Memory B cell (primary cell): ENCODE data around the gene FOXK1.

ENCODE experiments used
- ATAC-seq: fragments of 150-1000 bp; cut with Tn5 transposase; 2 replicates; pipeline ENCODE4 v1.10.0; 2021; ENCODE audit warnings: low read depth, mild to moderate bottlenecking, moderate library complexity
- DNase-seq, 2 donors: peaks; one replicate each; pipeline ENCODE4 v3.0.0; 2022; ENCODE audit warnings: low spot score in 2 of 2
- H3K27ac Mint-ChIP-seq: one replicate; pipeline ENCODE4 v1.8.0; 2022; ENCODE audit warnings: mild to moderate bottlenecking, moderate library complexity, mixed read lengths
- H3K27me3 Mint-ChIP-seq: one replicate; pipeline ENCODE4 v1.8.0; 2022; ENCODE audit warnings: mixed read lengths
- H3K36me3 Mint-ChIP-seq: one replicate; pipeline ENCODE4 v1.8.0; 2022; ENCODE audit warnings: mild to moderate bottlenecking, mixed read lengths
- H3K4me1 Mint-ChIP-seq: one replicate; pipeline ENCODE4 v1.8.0; 2022; ENCODE audit warnings: mixed read lengths
- H3K4me3 Mint-ChIP-seq: one replicate; pipeline ENCODE4 v1.8.0; 2022; ENCODE audit warnings: mild to moderate bottlenecking, moderate library complexity, mixed read lengths
- H3K9me3 Mint-ChIP-seq: one replicate; pipeline ENCODE4 v1.8.0; 2022; ENCODE audit warnings: mixed read lengths

Gene FOXK1

DNA sequence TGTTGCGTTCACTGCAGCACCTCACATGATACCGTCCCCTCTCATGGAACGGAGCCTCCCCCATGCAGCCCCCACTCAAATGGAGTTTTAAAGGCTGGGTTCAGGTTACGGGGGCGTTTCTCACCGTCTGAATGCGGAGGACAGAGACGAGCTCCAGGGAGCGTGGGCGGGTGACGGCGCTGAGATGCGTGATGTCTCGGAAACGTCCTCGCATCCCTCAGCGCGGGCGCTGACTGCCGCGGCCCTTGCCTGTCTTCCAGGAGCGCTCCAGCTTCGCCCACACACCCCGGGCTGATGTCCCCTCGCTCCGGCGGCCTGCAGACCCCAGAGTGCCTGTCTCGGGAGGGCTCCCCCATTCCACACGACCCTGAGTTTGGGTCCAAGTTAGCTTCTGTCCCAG, 76.7 kb downstream of the FOXK1 start:
- H3K27me3 Mint-ChIP-seq, result no peaks in the 10 kb centered on the region
- H3K9me3 Mint-ChIP-seq, result no peaks in the 10 kb centered on the region
- H3K36me3 Mint-ChIP-seq, result peaks cover 12% of the 10 kb centered on the region
- ATAC-seq (no peak), DNase-seq (no peak)
- no peak overlapping the region for H3K27ac Mint-ChIP-seq
- H3K4me3 Mint-ChIP-seq, result no peak overlapping the region
- peaks cover 1% of the 10 kb centered on the region for H3K4me1 Mint-ChIP-seq

GRCh38 chr7:4759211-4759610, 77.1 kb downstream of the FOXK1 start:
- no peak overlapping the region for H3K4me3 Mint-ChIP-seq
- peaks cover 12% of the 10 kb centered on the region for H3K36me3 Mint-ChIP-seq
- no peak for ATAC-seq
- no peaks in the 10 kb centered on the region for H3K9me3 Mint-ChIP-seq
- H3K27me3 Mint-ChIP-seq, result no peaks in the 10 kb centered on the region
- H3K27ac Mint-ChIP-seq, result no peak overlapping the region
- no peaks in the 10 kb centered on the region for H3K4me1 Mint-ChIP-seq
- no peak for DNase-seq

DNA sequence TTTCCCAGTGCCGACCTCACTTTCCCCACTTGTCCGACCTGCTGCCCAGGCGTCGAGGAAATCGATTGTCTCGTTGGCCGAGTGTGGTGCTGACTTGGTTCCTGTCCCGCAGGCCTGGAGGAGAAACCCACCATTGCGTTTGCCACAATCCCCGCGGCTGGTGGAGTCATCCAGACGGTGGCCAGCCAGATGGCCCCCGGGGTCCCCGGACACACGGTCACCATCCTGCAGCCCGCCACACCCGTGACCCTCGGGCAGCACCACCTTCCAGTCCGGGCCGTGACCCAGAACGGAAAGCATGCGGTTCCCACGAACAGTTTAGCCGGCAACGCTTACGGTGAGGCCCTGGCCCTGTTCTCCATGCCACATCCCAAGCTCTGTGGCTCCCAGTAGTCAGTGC, 78.9 kb downstream of the FOXK1 start:
- no peak for DNase-seq
- no peak for ATAC-seq
- H3K4me1 Mint-ChIP-seq, result no peaks in the 10 kb centered on the region
- H3K9me3 Mint-ChIP-seq, result no peaks in the 10 kb centered on the region
- no peak overlapping the region for H3K4me3 Mint-ChIP-seq
- H3K36me3 Mint-ChIP-seq, result peaks cover 10% of the 10 kb centered on the region
- H3K27me3 Mint-ChIP-seq, result no peaks in the 10 kb centered on the region
- no peak overlapping the region for H3K27ac Mint-ChIP-seq

DNA sequence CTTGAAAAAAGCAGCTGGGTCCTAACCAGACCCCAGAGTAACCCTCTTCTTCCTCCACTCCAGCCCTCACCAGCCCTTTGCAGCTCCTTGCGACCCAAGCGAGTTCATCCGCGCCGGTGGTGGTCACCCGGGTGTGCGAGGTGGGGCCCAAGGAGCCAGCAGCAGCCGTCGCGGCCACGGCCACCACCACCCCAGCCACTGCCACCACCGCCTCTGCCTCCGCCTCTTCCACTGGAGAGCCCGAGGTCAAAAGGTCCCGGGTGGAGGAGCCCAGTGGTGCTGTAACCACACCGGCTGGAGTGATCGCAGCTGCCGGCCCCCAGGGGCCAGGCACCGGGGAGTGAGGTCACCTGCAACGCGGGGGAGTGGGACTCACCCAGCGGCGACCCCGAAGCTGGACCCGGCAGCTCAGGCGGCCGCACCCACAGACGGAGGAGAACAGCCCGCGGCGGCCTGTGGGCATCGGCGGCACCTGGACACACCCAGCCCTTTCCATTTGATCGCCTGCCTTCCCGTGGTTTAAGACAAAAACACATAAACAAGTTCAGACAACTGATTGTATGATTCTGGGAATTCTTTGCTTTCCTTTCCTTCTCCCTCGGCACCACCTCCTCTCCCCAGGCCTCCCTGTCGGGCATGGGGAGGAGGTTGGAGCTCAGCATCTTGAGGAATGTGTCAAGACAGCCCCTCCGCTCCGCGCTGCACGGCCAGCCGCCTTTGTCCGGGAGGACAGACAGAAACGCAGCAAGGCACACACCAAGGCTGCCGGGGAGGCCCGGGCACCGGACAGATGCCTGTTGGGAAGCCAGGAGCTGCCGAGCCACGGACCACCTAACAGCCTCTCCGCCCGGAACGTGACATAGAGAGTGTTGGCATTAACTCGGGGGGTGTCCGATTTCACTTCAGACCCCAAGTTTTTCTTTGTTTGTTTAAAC, 80.3 kb downstream of the FOXK1 start:
- no peaks in the 10 kb centered on the region for H3K9me3 Mint-ChIP-seq
- ATAC-seq (no peak), DNase-seq (no peak)
- H3K4me1 Mint-ChIP-seq, result no peaks in the 10 kb centered on the region
- H3K36me3 Mint-ChIP-seq, result peaks cover 10% of the 10 kb centered on the region
- no peak overlapping the region for H3K4me3 Mint-ChIP-seq
- no peaks in the 10 kb centered on the region for H3K27me3 Mint-ChIP-seq
- H3K27ac Mint-ChIP-seq, result no peak overlapping the region

GRCh38 chr7:4763091-4763793, 81.1 kb downstream of the FOXK1 start:
- Mint-ChIP-seq H3K36me3 (peaks cover 10% of the 10 kb centered on the region), H3K4me3 (no peak overlapping the region), H3K27me3 (no peaks in the 10 kb centered on the region), H3K4me1 (no peaks in the 10 kb centered on the region), H3K27ac (no peak overlapping the region), H3K9me3 (no peaks in the 10 kb centered on the region)
- no peak for ATAC-seq
- DNase-seq, result no peak

DNA sequence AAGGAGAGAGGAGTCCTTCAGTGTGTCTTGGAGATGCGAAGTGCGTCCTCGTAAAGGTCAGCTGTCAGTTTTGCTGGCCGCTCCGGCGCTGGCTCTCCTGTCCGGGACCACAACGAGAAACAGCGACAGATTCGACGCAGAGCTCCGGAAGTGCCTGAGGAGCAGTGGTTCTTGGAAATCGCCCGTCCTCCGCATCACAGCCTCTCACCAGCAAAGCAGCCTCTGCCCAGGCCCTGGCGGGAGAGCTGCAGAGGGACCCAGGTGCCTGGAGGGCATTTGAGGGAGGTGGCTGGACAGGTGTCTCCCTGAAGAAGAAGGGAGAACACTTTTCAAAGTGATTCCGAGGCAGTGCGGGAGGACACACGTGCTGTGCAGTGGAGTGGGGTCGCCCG, 81.7 kb downstream of the FOXK1 start:
- no peak overlapping the region for H3K4me3 Mint-ChIP-seq
- no peaks in the 10 kb centered on the region for H3K4me1 Mint-ChIP-seq
- no peak for ATAC-seq
- H3K27me3 Mint-ChIP-seq, result no peaks in the 10 kb centered on the region
- H3K36me3 Mint-ChIP-seq, result peaks cover 10% of the 10 kb centered on the region
- DNase-seq, result no peak
- no peak overlapping the region for H3K27ac Mint-ChIP-seq
- no peaks in the 10 kb centered on the region for H3K9me3 Mint-ChIP-seq

DNA sequence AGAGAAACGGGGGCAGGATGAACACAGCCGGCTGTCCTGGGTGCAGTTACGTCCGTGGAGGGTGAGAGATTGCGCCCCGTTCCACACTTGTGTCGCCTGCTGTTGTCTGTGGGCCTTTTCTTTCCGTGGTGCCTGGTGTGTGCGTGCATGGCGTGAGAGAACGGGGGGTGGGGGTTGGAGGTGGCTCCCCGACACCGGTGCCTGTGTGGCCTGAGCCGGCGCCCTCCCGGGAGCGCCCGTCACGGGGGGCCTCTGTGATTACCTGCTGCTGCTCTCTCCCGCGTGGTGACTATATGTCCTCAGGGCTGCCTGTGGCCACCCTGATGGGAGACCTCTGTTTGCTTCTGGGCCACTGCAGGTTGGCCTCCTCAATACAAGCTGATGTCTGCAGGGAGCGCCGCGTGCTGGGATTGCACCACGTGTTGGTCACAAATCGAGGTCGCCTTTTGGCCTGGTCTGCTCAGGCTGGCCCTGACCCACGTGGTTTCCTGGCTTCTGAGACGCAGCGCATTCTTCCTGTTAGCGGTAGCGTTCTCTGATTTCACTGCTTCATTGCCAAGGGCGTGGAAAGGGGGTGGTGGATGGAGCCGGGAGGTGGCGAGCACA, 82.4 kb downstream of the FOXK1 start:
- no peak for ATAC-seq
- H3K36me3 Mint-ChIP-seq, result peaks cover 10% of the 10 kb centered on the region
- no peak for DNase-seq
- H3K27me3 Mint-ChIP-seq, result no peaks in the 10 kb centered on the region
- H3K4me3 Mint-ChIP-seq, result no peak overlapping the region
- H3K27ac Mint-ChIP-seq, result no peak overlapping the region
- no peaks in the 10 kb centered on the region for H3K9me3 Mint-ChIP-seq
- no peaks in the 10 kb centered on the region for H3K4me1 Mint-ChIP-seq

DNA sequence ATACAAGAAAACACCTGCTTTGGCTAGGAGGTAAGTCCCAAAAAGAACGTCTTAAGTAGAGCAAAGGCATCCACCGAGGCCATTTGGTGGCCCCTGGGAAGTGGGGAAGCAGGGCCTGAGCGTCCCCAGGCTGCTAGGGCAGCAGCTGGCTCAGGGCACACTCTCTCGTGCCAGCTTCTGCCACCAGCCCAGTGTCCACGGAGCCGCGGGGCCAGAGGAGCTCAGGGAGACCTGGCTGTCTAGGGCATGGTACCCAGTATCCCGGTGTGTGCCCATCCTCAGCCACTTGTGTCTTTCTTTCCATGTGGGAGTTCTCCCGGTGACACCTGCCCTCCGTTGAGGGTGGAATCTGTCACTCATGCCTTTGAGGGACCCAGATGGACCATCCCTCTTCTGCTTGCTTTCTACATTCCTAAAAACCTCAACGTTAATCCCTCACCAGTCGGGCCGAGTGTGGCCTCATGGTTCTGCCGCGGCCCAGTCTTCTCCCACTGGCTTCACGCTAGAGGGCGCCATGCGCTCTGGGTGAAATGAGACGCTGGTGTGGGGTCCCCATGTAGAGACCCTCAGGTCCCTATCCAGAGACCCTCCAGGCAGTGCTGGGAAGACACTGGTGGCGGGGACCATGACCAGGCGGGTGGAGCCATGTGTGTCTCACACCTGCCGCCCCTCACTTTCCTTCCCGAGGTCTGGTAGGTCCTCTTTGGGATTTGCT, 83.8 kb downstream of the FOXK1 start:
- peaks cover 2% of the 10 kb centered on the region for H3K4me1 Mint-ChIP-seq
- no peak overlapping the region for H3K27ac Mint-ChIP-seq
- no peaks in the 10 kb centered on the region for H3K27me3 Mint-ChIP-seq
- peaks cover 10% of the 10 kb centered on the region for H3K36me3 Mint-ChIP-seq
- ATAC-seq, result no peak
- no peak overlapping the region for H3K4me3 Mint-ChIP-seq
- DNase-seq, result no peak
- no peaks in the 10 kb centered on the region for H3K9me3 Mint-ChIP-seq

GRCh38 chr7:4766666-4767519, 84.8 kb downstream of the FOXK1 start:
- Mint-ChIP-seq H3K9me3 (no peaks in the 10 kb centered on the region), H3K27me3 (no peaks in the 10 kb centered on the region), H3K4me1 (peaks cover 2% of the 10 kb centered on the region), H3K27ac (no peak overlapping the region), H3K4me3 (no peak overlapping the region), H3K36me3 (peaks cover 5% of the 10 kb centered on the region)
- ATAC-seq (no peak), DNase-seq (no peak)

DNA sequence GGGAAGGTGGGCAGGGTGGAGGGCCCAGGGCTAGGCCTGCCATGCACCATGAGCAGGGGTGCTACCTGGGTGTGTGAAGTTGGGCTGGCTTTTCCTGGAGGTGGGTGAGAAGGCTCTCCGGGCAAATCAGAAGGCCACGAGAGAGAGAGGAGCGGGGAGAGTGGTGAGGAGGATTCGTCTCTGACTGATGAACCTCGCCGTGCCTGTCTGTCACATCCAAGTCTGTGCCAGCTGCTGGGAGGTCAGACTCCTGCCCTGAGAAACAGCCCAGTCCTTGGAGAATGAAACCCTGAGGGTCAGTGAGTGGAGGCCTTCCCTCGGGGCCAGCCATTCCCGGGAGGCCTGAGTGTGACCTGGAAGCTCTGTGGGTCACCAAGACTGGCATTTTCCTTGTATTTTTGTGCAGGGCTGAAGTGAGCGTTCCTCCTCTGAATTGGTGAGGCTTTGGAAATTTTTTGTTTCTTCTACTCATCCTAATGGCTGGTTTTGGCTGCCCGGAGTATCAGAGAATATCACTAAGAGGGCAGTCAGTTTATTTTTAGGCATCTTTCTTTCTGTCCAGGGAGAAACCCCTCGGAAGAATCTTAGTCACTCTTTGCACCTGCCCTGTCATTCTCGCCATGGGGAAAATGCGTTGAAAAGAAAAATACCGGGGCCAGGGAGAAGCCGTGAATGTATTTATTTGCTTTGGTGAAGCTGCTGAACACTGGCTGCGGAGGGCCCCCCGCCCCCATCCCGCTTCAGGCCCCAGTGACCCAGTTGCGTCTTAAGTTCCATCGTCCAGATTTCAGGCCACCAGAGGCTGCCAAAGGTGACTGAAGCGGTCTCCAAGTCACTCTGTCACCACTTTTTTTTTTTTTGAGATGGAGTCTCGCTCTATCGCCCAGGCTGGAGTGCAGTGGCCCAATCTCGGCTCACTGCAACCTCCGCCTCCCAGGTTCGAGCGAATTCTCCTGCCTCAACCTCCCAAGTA, 86.8 kb downstream of the FOXK1 start:
- no peaks in the 10 kb centered on the region for H3K9me3 Mint-ChIP-seq
- H3K4me3 Mint-ChIP-seq, result no peak overlapping the region
- no peak overlapping the region for H3K27ac Mint-ChIP-seq
- no peak for ATAC-seq
- no peaks in the 10 kb centered on the region for H3K27me3 Mint-ChIP-seq
- H3K36me3 Mint-ChIP-seq, result peaks cover 2% of the 10 kb centered on the region
- H3K4me1 Mint-ChIP-seq, result peaks cover 4% of the 10 kb centered on the region
- no peak for DNase-seq

- Mint-ChIP-seq H3K27me3 (no peaks in the 10 kb centered on the region), H3K36me3 (peaks cover 1% of the 10 kb centered on the region), H3K27ac (no peak overlapping the region), H3K4me3 (no peak overlapping the region), H3K4me1 (peaks cover 11% of the 10 kb centered on the region), H3K9me3 (no peaks in the 10 kb centered on the region)
- ATAC-seq (no peak), DNase-seq (no peak)
Measured at GRCh38 chr7:4769761-4770160, 87.7 kb downstream of the FOXK1 start.

- Mint-ChIP-seq H3K4me1 (peaks cover 13% of the 10 kb centered on the region), H3K27me3 (no peaks in the 10 kb centered on the region), H3K9me3 (no peaks in the 10 kb centered on the region), H3K27ac (peak overlapping the region; percentile 25), H3K36me3 (no peaks in the 10 kb centered on the region), H3K4me3 (no peak overlapping the region)
- no peak for ATAC-seq
- DNase-seq, result no peak
Measured at GRCh38 chr7:4770886-4771285, 88.8 kb downstream of the FOXK1 start.
